ENCODE data around the gene TFAP2E. TPM values are rescaled to one million over a fixed set of nuclear protein-coding genes. Genes with fewer than 3 reads are reported as not detected.

Gene TFAP2E
- total RNA-seq, 2 donors from 2014 or later = 0.62 to 0.66 TPM

- Mint-ChIP-seq H3K27ac (no peak overlapping the region), H3K4me1 (peaks cover 4% of the 10 kb centered on the region), H3K9me3 (no peaks in the 10 kb centered on the region), H3K4me3 (no peak overlapping the region), H3K36me3 (ENCODE audit: low read depth) (peaks cover 3% of the 10 kb centered on the region), H3K27me3 (ENCODE audit: insufficient read depth) (peaks cover 74% of the 10 kb centered on the region)
- Histone ChIP-seq H3K36me3 (ENCODE audit: control insufficient read depth, insufficient read depth, low read length) (no peaks in the 10 kb centered on the region), H3K4me3 (ENCODE audit: low read length) (no peak overlapping the region), H3K9ac (ENCODE audit: extremely low read depth, low read length, poor library complexity, severe bottlenecking) (no peak overlapping the region), H3K4me1 (ENCODE audit: control insufficient read depth, insufficient read depth, low read length) (peaks cover 4% of the 10 kb centered on the region), H3K9me3 (ENCODE audit: control insufficient read depth, low read length) (no peaks in the 10 kb centered on the region), H3K27me3 (ENCODE audit: control insufficient read depth, insufficient read depth, low read length, poor library complexity, severe bottlenecking) (peaks cover 61% of the 10 kb centered on the region), H3K27ac (ENCODE audit: low read depth, low read length) (no peak overlapping the region)
- no peak for TF ChIP-seq CTCF (conservative IDR thresholded peaks at IDR 0.05)
- WGBS, 2 experiments (ENCODE audit: insufficient coverage in 1 of 2, insufficient read length in 1 of 2) = 89 to 92% methylated on average over 9 to 10 of the region's 10 CpGs
- DNase-seq = no peak
Measured at GRCh38 chr1:35570589-35571137, 2.5 kb upstream of the TFAP2E start.

DNA sequence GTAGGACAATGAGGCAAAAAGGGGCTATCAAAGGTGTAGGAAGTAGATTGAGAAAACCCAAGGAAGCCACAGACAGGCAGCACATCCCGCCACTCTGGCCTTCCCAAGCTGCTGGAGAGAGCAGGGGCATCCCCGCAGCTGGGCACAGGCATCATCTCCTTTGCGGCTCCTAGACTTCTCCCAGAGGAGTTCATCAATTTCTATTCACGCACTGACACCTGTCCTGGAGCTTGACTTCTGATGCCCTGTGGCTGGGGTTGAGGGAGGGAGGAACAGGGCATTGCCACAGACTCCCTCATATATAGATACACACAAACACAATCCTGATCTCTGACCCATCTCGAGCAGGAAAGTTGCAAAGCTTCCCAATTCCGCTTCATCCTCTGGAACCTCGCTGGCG, 1.9 kb upstream of the TFAP2E start:
- H3K27me3 Mint-ChIP-seq (ENCODE audit: insufficient read depth) = peaks cover 80% of the 10 kb centered on the region
- H3K4me3 ChIP-seq (ENCODE audit: low read length) = no peak overlapping the region
- no peaks in the 10 kb centered on the region for H3K9me3 Mint-ChIP-seq
- peaks cover 67% of the 10 kb centered on the region for H3K27me3 ChIP-seq (ENCODE audit: control insufficient read depth, insufficient read depth, low read length, poor library complexity, severe bottlenecking)
- 88 to 93% methylated on average over 5 to 8 of the region's 8 CpGs for WGBS, 2 experiments (ENCODE audit: insufficient coverage in 1 of 2, insufficient read length in 1 of 2)
- H3K9me3 ChIP-seq (ENCODE audit: control insufficient read depth, low read length) = no peaks in the 10 kb centered on the region
- no peak overlapping the region for H3K27ac ChIP-seq (ENCODE audit: low read depth, low read length)
- H3K9ac ChIP-seq (ENCODE audit: extremely low read depth, low read length, poor library complexity, severe bottlenecking) = no peak overlapping the region
- peaks cover 4% of the 10 kb centered on the region for H3K4me1 Mint-ChIP-seq
- H3K27ac Mint-ChIP-seq = no peak overlapping the region
- no peak for TF ChIP-seq CTCF (conservative IDR thresholded peaks at IDR 0.05)
- H3K36me3 Mint-ChIP-seq (ENCODE audit: low read depth) = peaks cover 3% of the 10 kb centered on the region
- H3K36me3 ChIP-seq (ENCODE audit: control insufficient read depth, insufficient read depth, low read length) = no peaks in the 10 kb centered on the region
- no peaks in the 10 kb centered on the region for H3K4me1 ChIP-seq (ENCODE audit: control insufficient read depth, insufficient read depth, low read length)
- no peak for DNase-seq
- H3K4me3 Mint-ChIP-seq = no peak overlapping the region

GRCh38 chr1:35572296-35572695, 818 bp upstream of the TFAP2E start:
- Histone ChIP-seq H3K4me1 (ENCODE audit: control insufficient read depth, insufficient read depth, low read length) (no peaks in the 10 kb centered on the region), H3K27me3 (ENCODE audit: control insufficient read depth, insufficient read depth, low read length, poor library complexity, severe bottlenecking) (peaks cover 78% of the 10 kb centered on the region), H3K9me3 (ENCODE audit: control insufficient read depth, low read length) (no peaks in the 10 kb centered on the region), H3K9ac (ENCODE audit: extremely low read depth, low read length, poor library complexity, severe bottlenecking) (no peak overlapping the region), H3K4me3 (ENCODE audit: low read length) (no peak overlapping the region), H3K27ac (ENCODE audit: low read depth, low read length) (no peak overlapping the region), H3K36me3 (ENCODE audit: control insufficient read depth, insufficient read depth, low read length) (no peaks in the 10 kb centered on the region)
- H3K9me3 Mint-ChIP-seq = no peaks in the 10 kb centered on the region
- DNase-seq = no peak
- H3K36me3 Mint-ChIP-seq (ENCODE audit: low read depth) = no peaks in the 10 kb centered on the region
- H3K27ac Mint-ChIP-seq = no peak overlapping the region
- H3K4me1 Mint-ChIP-seq = peaks cover 6% of the 10 kb centered on the region
- TF ChIP-seq CTCF (conservative IDR thresholded peaks at IDR 0.05) = no peak
- 80 to 87% methylated on average over 2 of the region's 2 CpGs for WGBS, 2 experiments (ENCODE audit: insufficient coverage in 1 of 2, insufficient read length in 1 of 2)
- no peak overlapping the region for H3K4me3 Mint-ChIP-seq
- peaks cover 89% of the 10 kb centered on the region for H3K27me3 Mint-ChIP-seq (ENCODE audit: insufficient read depth)
